Natural killer cell (primary cell): ENCODE results near the gene PDLIM7. TPM values are rescaled to one million over a fixed set of nuclear protein-coding genes. Genes with fewer than 3 reads are reported as not detected.
"Not testable (repeated sequence)": the region's sequence is repeated elsewhere in the genome, so short reads cannot be mapped to it uniquely, and the experiment has no call there.

Experiments
- ATAC-seq, 3 donors: fragments of 150-1000 bp in 2 of 3; fragments of 200-7000 bp in 1 of 3; cut with Tn5 transposase; 1 replicate in 1 of 3; 2 replicates in 2 of 3; pipeline ENCODE4 v1.10.0; 2021; ENCODE audit warnings: mild to moderate bottlenecking in 2 of 3, moderate library complexity in 2 of 3
- DNase-seq, 2 donors: peaks; one replicate each; pipeline versions ENCODE4 v3.0.0 to v3.0.0-alpha.2; 2013 to 2021; ENCODE audit warnings: mixed read lengths in 1 of 2
- H3K27ac ChIP-seq: one replicate; pipeline ENCODE4 v1.5.1; 2013; ENCODE audit warnings: mild to moderate bottlenecking, low read length
- H3K27me3 ChIP-seq: one replicate; pipeline ENCODE4 v1.6.1; 2013; ENCODE audit warnings: low read length; ENCODE audit not compliant: control insufficient read depth, insufficient read depth
- H3K36me3 ChIP-seq: one replicate; pipeline ENCODE4 v1.6.1; 2013; ENCODE audit warnings: low read length; ENCODE audit not compliant: control insufficient read depth, insufficient read depth
- H3K4me1 ChIP-seq: one replicate; pipeline ENCODE4 v1.6.1; 2013; ENCODE audit warnings: low read length; ENCODE audit not compliant: control insufficient read depth, insufficient read depth
- H3K4me3 ChIP-seq: one replicate; pipeline ENCODE4 v1.5.1; 2013; ENCODE audit warnings: low read length
- H3K9me3 ChIP-seq: one replicate; pipeline ENCODE4 v1.6.1; 2013; ENCODE audit warnings: low read length; ENCODE audit not compliant: control insufficient read depth, insufficient read depth
- H3K27ac Mint-ChIP-seq, 2 donors: one replicate each; pipeline ENCODE4 v1.8.0; 2022; ENCODE audit warnings: mild to moderate bottlenecking in 2 of 2, mixed read lengths in 2 of 2, moderate library complexity in 1 of 2
- H3K27me3 Mint-ChIP-seq, 2 donors: one replicate each; pipeline ENCODE4 v1.8.0; 2022; ENCODE audit warnings: low read depth in 2 of 2, mixed read lengths in 2 of 2
- H3K36me3 Mint-ChIP-seq: one replicate; pipeline ENCODE4 v1.8.0; 2022; ENCODE audit warnings: mixed read lengths
- H3K4me1 Mint-ChIP-seq, 2 donors: one replicate each; pipeline ENCODE4 v1.8.0; 2022; ENCODE audit warnings: mixed read lengths in 2 of 2
- H3K4me3 Mint-ChIP-seq: one replicate; pipeline ENCODE4 v1.8.0; 2022; ENCODE audit warnings: mild to moderate bottlenecking, moderate library complexity, mixed read lengths
- H3K9me3 Mint-ChIP-seq, 2 donors: one replicate each; pipeline ENCODE4 v1.8.0; 2022; ENCODE audit warnings: mixed read lengths in 2 of 2
- WGBS: methylation state at CpG from one replicate; pipeline ENCODE4 v1.1.7; 2013; ENCODE audit warnings: missing lambda C conversion rate; ENCODE audit not compliant: insufficient coverage; 5-methylcytosine and 5-hydroxymethylcytosine counted together
- intact Hi-C: fragments of 100-400 bp; cut with micrococcal nuclease; formaldehyde crosslinking; loops from one replicate; pipeline ENCODE4 v1.14.2; 2022
- total RNA-seq, 4 donors: library from RNA; stranded (reverse); fragments of 120-200 nt in 1 of 4; gene quantifications; one replicate each; pipeline versions ENCODE4 v1.2.3 to v1.2.4, GENCODE V29; 2013 to 2022
- TF ChIP-seq, protein P1 (sequence below): fragments of 200-600 bp; IDR thresholded peaks from one replicate; pipeline ENCODE4 v1.8.0; 2022; ENCODE audit warnings: antibody characterized with exemption

PDLIM7 gene
- total RNA-seq, 3 donors from 2014 or later (not counting 1 experiment from before 2014, with no cell fraction given), result 9.7 to 58.7 (median 14.7) TPM

DNA sequence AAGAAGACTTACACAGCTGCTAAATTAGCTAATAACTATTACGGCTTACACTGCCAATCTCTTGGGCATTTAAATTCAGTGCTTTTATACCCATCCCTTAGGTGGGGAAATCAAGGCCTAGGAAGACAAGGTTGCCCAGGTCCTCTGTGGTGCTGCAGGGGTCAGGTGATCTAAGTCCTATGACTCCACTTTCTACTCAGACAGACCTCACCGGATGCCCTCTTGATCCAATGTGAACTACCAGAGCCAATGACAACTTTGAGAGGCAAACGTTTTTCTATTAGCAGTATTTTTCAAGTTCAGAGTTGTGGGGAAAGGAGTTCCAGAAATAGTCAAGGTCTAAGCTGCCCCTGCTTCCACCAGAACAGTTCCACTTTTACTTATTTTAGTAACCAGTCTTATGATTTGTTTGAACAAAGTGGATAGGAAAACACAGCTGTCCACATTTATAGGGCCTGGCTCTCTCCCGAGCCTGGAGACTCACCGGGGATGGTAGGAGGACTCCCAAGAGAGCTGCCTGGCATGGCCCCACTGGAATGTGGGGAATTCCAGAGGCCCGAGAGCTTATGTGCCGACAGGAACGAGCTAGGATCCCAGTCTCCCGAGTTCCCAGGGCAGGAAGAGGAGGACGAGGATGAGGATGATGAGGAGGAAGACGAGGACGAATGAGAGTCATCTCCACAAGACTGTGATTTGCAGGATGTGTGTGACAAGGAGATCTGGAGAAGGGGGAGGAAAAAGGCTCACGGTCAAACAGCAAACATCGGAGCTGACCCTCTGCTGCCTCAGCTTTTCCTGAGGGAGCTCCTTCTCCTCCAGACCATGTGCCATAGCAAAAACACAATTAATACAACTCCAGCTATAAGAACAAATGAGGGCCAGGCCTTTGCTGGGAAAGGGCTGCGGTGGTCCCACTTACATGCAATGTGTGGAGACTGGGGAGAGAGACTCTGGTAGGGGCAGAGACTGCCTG is 40.3 kb upstream of the PDLIM7 start:
- H3K4me3 Mint-ChIP-seq, result no peak overlapping the region
- intact Hi-C loops, result no loop called here
- no peaks in the 10 kb centered on the region for H3K27me3 ChIP-seq
- no peaks in the 10 kb centered on the region for H3K9me3 ChIP-seq
- DNase-seq (no peak), ATAC-seq (no peak)
- H3K27me3 Mint-ChIP-seq, result no peaks in the 10 kb centered on the region
- no peak overlapping the region for H3K4me3 ChIP-seq
- no peaks in the 10 kb centered on the region for H3K9me3 Mint-ChIP-seq
- H3K27ac Mint-ChIP-seq, result peak overlapping the region in 1 of 2 donors; percentile 50
- H3K4me1 ChIP-seq, result no peaks in the 10 kb centered on the region
- peaks cover 12 to 18% of the 10 kb centered on the region in 2 donors for H3K4me1 Mint-ChIP-seq
- H3K27ac ChIP-seq, result no peak overlapping the region
- TF ChIP-seq, protein P1, sequence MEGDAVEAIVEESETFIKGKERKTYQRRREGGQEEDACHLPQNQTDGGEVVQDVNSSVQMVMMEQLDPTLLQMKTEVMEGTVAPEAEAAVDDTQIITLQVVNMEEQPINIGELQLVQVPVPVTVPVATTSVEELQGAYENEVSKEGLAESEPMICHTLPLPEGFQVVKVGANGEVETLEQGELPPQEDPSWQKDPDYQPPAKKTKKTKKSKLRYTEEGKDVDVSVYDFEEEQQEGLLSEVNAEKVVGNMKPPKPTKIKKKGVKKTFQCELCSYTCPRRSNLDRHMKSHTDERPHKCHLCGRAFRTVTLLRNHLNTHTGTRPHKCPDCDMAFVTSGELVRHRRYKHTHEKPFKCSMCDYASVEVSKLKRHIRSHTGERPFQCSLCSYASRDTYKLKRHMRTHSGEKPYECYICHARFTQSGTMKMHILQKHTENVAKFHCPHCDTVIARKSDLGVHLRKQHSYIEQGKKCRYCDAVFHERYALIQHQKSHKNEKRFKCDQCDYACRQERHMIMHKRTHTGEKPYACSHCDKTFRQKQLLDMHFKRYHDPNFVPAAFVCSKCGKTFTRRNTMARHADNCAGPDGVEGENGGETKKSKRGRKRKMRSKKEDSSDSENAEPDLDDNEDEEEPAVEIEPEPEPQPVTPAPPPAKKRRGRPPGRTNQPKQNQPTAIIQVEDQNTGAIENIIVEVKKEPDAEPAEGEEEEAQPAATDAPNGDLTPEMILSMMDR, result no peak
- peaks cover 42% of the 10 kb centered on the region for H3K36me3 ChIP-seq
- no peaks in the 10 kb centered on the region for H3K36me3 Mint-ChIP-seq
- WGBS, result 90% methylated on average over 15 of the region's 15 CpGs

DNA sequence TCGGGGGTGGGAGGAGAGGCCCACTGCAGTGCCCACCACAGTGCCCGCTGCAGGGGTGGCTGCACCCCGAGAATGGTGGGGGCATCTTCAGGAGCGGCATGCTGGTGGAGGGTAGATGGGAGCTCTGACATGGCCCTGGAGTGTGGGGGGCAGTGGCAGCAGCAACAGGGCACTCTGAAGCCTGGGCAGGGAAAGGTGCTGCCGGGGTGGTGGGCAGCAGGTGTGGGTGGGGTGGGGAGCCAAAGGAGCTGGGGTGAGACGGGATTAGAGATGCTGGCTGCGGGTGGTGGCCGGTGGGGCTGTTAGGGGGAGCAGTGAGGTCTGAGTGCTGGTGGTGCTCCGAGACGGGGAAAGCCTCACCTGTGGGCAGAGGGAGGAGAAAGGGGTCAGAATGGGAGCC is 39.0 kb upstream of the PDLIM7 start:
- Histone ChIP-seq H3K27ac (no peak overlapping the region), H3K27me3 (no peaks in the 10 kb centered on the region), H3K4me3 (no peak overlapping the region), H3K36me3 (peaks cover 52% of the 10 kb centered on the region), H3K9me3 (no peaks in the 10 kb centered on the region), H3K4me1 (no peaks in the 10 kb centered on the region)
- Mint-ChIP-seq H3K4me3 (no peak overlapping the region), H3K27me3 (no peaks in the 10 kb centered on the region), H3K4me1 (peaks cover 10 to 19% of the 10 kb centered on the region in 2 donors), H3K9me3 (no peaks in the 10 kb centered on the region), H3K36me3 (no peaks in the 10 kb centered on the region), H3K27ac (no peak overlapping the region)
- TF ChIP-seq, protein P1, result no peak
- WGBS, result 96% methylated on average over 10 of the region's 10 CpGs
- no peak for DNase-seq
- ATAC-seq, result no peak
- intact Hi-C loops, result no loop called here

DNA sequence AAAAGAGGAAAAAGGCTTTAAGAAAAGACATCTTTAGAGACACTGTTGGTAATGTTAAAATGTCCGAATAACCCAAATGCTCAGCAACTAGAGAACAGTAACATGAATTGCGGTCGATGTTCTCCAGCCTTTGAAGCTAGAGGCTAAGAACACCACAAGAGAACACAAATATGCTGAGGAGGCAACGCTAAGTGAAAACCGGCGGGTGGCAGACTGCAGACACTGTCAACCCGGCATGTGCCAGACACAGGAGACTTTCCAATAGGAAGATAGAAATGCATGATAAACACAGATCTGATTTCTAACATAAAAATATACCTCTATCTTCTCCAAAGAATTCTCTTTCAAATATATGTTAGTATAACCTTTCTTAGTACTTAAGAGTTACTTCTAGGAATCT is 37.7 kb upstream of the PDLIM7 start:
- no peaks in the 10 kb centered on the region for H3K9me3 ChIP-seq
- Mint-ChIP-seq H3K27me3 (no peaks in the 10 kb centered on the region), H3K4me1 (peaks cover 14 to 15% of the 10 kb centered on the region in 2 donors), H3K9me3 (no peaks in the 10 kb centered on the region), H3K36me3 (no peaks in the 10 kb centered on the region), H3K4me3 (no peak overlapping the region), H3K27ac (no peak overlapping the region)
- DNase-seq, result no peak
- TF ChIP-seq, protein P1, result no peak
- intact Hi-C loops, result no loop called here
- no peaks in the 10 kb centered on the region for H3K27me3 ChIP-seq
- no peaks in the 10 kb centered on the region for H3K4me1 ChIP-seq
- H3K36me3 ChIP-seq, result peaks cover 59% of the 10 kb centered on the region
- H3K4me3 ChIP-seq, result no peak overlapping the region
- ATAC-seq, result no peak
- no peak overlapping the region for H3K27ac ChIP-seq
- 98% methylated on average over 7 of the region's 7 CpGs for WGBS

DNA sequence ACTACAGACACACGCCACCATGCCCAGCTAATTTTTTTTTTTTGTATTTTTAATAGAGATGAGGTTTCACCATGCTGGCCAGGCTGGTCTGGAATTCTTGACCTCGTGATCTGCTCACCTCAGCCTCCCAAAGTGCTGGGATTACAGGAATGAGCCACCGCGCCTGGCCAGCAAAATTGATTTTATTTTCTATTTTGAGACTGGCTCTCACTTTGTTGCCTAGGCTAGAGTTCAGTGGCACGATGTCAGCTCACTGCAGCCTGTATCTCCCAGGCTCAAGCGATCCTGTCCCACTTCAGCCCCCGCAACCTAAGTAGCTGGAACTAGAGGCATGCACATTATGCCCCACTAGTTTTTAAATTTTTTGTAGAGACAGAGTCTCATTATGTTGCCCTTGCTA is 37.0 kb upstream of the PDLIM7 start:
- H3K36me3 Mint-ChIP-seq, DNase-seq, H3K27me3 ChIP-seq, ATAC-seq, H3K4me1 ChIP-seq, H3K4me3 ChIP-seq, H3K27ac Mint-ChIP-seq, H3K27me3 Mint-ChIP-seq, intact Hi-C loops, H3K9me3 Mint-ChIP-seq, H3K9me3 ChIP-seq, H3K27ac ChIP-seq, H3K4me3 Mint-ChIP-seq: not testable (repeated sequence)
- H3K4me1 Mint-ChIP-seq, result peaks cover 14 to 15% of the 10 kb centered on the region in 2 donors
- WGBS, result over 99% methylated on average over 7 of the region's 7 CpGs
- H3K36me3 ChIP-seq, result peaks cover 66% of the 10 kb centered on the region
